DMS153 treated with DMSO at 0.1 percent for 48 hours (cell line): Measurements from ENCODE around the gene ADAMTS8.
A peak's percentile ranks its signal among the peaks of the same experiment; 100 is the strongest.
"Not testable (repeated sequence)": the region's sequence is repeated elsewhere in the genome, so short reads cannot be mapped to it uniquely, and the experiment has no call there.

Experiments
- DNase-seq: peaks from one replicate; lab custom pipeline; 2025; ENCODE audit not compliant: unreplicated experiment; lab: John Stamatoyannopoulos, UW

The ADAMTS8 gene

DNA sequence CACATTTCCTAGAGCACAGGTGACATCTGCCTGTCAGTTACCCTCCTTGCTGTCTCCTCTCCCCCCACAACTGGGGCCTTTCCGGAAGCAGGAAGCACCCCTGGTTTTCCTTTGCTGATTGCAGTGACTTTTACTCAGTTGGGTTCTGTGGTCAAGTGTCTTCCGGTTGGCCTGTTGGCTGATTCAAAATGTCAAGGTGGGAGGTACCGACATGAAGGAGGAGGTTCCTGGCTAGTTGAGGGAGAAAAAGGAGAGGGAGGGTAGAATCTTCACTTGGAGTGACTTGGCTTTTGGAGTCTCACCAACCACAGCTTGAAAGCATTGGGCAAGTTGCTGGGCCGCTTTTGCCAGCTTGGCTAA, 10.7 kb upstream of the ADAMTS8 start:
- DNase-seq, result no peak

GRCh38 chr11:130438401-130439159, 10.2 kb upstream of the ADAMTS8 start:
- DNase-seq, result not testable (repeated sequence)

GRCh38 chr11:130437848-130438247, 9.4 kb upstream of the ADAMTS8 start:
- DNase-seq, result no peak

- DNase-seq, result no peak
Observed at GRCh38 chr11:130436171-130436570, 7.8 kb upstream of the ADAMTS8 start.

DNA sequence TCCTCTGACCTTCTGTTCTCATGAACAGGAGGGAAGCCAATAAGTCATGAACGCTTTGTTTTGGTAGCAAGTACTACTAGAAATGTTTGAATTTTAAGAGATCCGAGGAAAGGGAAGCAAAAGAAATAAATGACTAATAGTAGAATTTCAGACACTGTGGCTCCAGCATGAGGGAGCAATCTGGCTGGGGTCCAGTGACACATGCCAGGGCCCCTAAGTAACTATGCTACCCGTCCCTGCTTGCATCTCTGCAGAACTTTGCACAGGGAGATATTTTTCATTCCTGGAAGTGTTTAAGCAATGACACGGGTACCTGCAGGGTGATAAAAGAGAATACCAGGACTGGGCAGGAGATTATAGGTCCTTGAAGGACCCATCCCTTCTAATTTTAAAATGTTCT, 7.3 kb upstream of the ADAMTS8 start:
- DNase-seq, result no peak

GRCh38 chr11:130434521-130435223, 6.3 kb upstream of the ADAMTS8 start:
- peak; percentile 92 for DNase-seq

DNA sequence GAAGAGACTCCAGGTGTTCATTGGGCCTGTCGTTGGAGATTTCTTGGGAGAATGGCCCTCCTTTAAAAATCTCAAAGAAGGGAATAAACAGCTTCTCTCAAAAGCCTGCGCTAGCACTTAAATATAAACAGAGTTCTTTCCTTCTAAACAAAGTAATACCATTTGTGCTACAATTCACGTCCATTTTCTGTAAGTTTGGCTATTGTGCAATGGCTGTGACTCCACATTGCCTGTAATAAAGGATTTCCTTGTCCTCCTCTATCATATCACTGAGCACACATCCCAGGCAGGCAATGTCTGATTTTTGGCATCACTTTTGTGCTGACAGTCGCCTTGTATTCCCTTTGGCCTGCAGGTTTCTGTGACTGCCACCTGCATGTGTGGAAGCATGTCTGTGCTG, 4.9 kb upstream of the ADAMTS8 start:
- DNase-seq, result no peak

GRCh38 chr11:130431801-130432200, 3.4 kb upstream of the ADAMTS8 start:
- no peak for DNase-seq

- DNase-seq, result peak; percentile 39
Observed at GRCh38 chr11:130431331-130431773, 2.9 kb upstream of the ADAMTS8 start.

DNA sequence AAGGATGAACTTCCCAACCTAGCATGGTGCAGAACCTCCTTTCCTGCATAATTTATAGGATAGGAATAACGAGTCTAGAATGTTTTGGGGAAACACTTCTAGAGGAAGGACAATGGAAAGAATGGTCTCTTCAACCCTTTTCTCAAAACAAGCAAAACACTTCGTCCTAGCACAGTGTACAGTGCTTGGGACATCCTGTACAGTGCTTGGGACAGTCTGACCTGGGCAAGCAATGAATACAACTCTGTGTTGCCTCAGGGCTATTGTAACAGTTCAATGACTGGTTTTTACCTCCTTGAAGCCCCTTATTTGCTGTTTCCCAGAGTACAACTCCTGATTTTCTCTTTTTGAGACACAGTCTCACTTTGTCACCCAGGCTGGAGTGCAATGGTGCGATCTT, 1.6 kb upstream of the ADAMTS8 start:
- DNase-seq, result no peak

DNA sequence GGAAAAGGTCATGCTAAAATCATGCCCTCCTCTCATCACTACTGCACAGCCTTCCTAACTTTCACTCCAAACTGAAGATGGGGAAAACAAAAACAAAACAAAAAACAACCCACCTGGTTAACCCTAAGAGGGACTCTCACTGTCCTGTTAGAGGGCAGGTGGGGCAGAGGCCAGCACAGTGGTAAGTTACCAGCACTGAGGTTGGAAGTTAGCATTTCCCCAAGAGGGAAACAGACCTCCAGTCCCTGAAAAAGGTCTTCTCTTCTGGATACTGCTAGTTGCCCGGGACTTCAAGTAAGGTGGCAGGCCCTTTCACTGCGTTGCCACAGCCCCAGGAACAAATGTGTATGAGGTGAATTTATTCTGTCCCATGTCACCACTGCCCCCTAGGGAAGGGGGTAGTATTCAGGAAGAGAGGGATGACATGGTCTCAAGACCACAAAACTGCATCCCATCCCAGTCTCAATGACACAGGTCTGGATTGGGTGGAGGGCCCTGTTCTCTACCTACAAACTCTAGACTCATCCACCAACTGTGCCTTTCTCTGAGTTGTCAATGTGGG, 792 bp upstream of the ADAMTS8 start:
- no peak for DNase-seq

DNA sequence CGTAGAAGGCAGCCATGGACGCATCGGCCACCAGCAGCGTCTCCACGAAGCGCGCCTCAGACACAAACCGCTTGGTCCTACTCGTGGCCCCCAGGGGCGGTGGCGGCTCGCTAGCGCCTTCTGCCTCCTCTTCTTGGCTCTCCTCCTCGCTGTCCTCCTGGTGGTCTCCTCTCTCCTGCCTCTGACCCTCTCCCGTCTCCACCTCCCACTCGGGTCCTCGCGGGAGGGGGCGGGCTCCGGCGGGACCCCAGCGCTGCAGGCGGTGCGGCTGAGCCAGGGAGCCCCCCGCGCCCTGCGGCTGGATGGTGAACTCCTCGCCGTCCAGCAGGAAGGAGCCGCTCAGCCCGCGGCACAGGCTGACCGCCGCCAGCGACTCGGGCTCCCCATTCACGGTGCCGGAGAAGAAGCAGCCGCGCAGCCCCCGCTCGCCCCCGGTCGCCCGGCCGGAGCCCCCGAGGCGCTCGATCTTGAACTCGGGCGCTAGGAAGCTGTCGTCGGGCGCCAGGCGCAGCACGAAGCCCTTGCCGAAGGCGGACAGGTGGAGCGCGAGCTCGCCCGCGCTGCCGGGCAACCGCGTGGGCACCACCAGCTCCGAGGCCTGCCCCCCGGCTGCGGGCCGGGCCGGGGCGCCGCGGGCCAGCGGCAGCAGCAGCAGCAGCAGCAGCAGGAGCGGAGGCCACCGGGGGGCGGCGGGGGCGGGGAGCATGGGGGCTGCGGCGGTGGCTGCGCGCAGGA, 661 bp downstream of the ADAMTS8 start:
- no peak for DNase-seq

DNA sequence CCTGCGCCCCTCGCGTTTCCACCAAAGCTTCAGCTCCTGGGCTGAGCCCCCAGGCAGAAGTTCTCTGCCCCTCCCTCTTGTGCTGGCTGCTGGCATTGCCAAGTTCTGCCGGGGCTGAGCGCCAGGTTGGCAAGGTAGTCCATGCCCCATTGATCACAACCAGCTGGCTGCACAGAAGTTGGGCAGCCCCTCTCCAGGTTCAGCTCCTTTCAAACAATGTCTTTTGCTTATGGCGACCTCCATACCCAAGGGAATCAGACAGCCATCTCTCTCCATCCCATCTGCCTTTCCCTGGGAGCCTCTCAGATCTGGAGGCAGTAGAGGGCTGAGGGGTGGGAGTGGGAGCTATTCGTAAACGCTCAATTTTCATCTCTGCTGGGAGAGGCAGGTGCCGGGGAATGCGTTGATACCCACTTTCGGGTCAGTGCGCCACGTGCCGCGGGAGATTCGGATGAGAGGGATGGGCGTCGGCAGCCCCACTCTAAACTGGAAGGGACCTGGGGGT, 1.5 kb downstream of the ADAMTS8 start:
- DNase-seq, result no peak

DNA sequence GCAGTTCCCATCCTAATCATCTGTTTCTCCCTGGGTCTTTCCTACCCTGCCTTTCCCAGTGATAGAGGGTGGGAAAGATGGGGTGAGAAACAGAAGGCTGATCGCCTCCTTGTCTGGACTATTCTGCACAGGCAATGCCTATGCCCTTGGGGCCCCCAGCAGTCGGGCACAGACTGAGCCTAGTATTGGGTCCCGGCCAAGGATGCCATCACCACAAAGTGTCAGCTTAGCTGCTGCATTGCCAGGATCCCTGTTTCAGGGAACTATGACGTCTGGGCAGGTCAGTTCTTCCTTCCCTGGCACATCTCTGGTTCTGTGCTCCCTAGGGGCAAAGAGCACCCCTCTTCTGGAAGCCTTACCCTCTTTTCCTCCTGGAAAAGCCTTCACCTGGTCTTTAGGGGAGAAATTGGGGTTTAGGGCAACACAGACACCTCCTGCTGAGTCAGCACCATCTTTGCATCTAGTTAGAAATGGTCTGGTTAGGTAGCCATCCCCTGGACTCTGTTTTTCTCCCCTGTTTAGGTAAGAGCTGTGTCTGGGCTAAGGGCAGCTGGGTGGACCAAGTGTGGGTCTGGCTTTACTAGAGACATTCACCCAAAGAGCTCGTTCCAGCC, 2.1 kb downstream of the ADAMTS8 start:
- DNase-seq, result no peak

- DNase-seq, result no peak
Observed at GRCh38 chr11:130425156-130425555, 3.3 kb downstream of the ADAMTS8 start.

GRCh38 chr11:130424613-130425140, 3.7 kb downstream of the ADAMTS8 start:
- no peak for DNase-seq

GRCh38 chr11:130423541-130424142, 4.8 kb downstream of the ADAMTS8 start:
- no peak for DNase-seq

DNA sequence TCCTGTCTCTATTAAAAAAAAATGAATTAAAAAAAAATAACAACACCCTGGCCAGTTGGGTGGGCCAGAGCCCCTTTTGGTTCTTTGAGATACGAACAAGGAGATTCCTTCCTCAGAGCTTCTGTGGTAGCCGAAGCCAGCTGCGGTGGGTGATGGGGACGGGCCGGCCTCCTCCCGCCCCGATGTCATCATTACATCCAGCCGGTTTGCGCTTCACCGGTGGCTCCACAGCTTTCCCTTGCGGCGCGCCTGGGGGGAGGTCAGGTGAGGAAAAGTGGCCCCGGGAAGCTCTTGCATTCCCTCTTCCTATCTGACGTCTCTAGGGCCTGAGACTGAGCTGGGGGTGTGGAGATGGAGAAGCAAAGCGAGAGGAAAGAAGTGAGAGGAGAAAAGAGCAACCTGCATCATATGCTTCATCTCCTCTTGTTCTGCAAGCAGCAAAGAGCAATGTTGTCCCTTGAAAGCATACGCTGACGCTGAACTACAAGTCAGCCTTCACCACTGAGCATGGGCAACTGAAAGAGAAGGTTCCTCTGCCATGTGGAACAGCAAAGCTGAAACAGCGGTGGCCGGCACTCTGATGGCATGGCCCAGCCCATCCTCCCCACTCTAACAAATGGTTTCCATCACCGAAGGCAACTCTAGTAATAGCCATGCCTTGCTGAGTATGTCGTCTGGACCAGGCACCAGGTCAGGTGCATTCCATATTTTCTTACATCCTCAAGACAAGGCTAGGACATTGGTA, 6.0 kb downstream of the ADAMTS8 start:
- no peak for DNase-seq

GRCh38 chr11:130421697-130422096, 6.7 kb downstream of the ADAMTS8 start:
- no peak for DNase-seq

GRCh38 chr11:130421199-130421585, 7.2 kb downstream of the ADAMTS8 start:
- DNase-seq, result no peak
